OCI-LY1 (cell line): ENCODE measurements around the gene F13B.

ENCODE experiments used
- H2AFZ ChIP-seq: fragments of 200-600 bp; sonication (generic), shearing (Covaris generic); 2 replicates; pipeline ENCODE4 v1.6.0; 2014; ENCODE audit warnings: antibody characterized with exemption, mild to moderate bottlenecking, low read length
- H3F3A ChIP-seq: fragments of 200-600 bp; sonication (generic), shearing (Covaris generic); 2 replicates; pipeline ENCODE4 v1.6.0; 2014; ENCODE audit warnings: mild to moderate bottlenecking, antibody characterized with exemption, low read length, moderate library complexity; ENCODE audit not compliant: insufficient read depth
- H3K27ac ChIP-seq: fragments of 200-600 bp; sonication (generic); 2 replicates; pipeline ENCODE4 v1.5.1; 2014; ENCODE audit warnings: low read length, mixed run types, mild to moderate bottlenecking, low read depth; ENCODE audit not compliant: poor library complexity, severe bottlenecking
- H3K27me3 ChIP-seq: fragments of 200-600 bp; sonication (generic); 2 replicates; pipeline ENCODE4 v1.6.0; 2014; ENCODE audit warnings: antibody characterized with exemption, mild to moderate bottlenecking, low read length, moderate library complexity; ENCODE audit not compliant: insufficient read depth
- H3K36me3 ChIP-seq: fragments of 200-600 bp; sonication (generic); 2 replicates; pipeline ENCODE4 v1.6.1; 2014; ENCODE audit warnings: mild to moderate bottlenecking, antibody characterized with exemption, low read length, moderate library complexity, mixed read lengths; ENCODE audit not compliant: insufficient read depth
- H3K4me1 ChIP-seq: fragments of 200-600 bp; sonication (generic); 2 replicates; pipeline ENCODE4 v1.5.1; 2014; ENCODE audit warnings: mild to moderate bottlenecking, low read length, moderate library complexity; ENCODE audit not compliant: insufficient read depth, severe bottlenecking
- H3K4me2 ChIP-seq: fragments of 200-600 bp; sonication (generic), shearing (Covaris generic); 2 replicates; pipeline ENCODE4 v1.6.1; 2014; ENCODE audit warnings: low read length
- H3K4me3 ChIP-seq: fragments of 200-600 bp; sonication (generic); 2 replicates; pipeline ENCODE4 v1.5.1; 2014; ENCODE audit warnings: low read length, low read depth, mild to moderate bottlenecking, mixed read lengths; ENCODE audit not compliant: poor library complexity, severe bottlenecking
- H3K79me2 ChIP-seq: fragments of 200-600 bp; shearing (Covaris generic); 2 replicates; pipeline ENCODE4 v1.6.1; 2016; ENCODE audit warnings: mixed run types, low read length, mixed read lengths; ENCODE audit not compliant: insufficient read depth
- H3K9ac ChIP-seq: fragments of 200-600 bp; sonication (generic), shearing (Covaris generic); 2 replicates; pipeline ENCODE4 v1.6.1; 2014; ENCODE audit warnings: mild to moderate bottlenecking, low read length, mixed read lengths
- H3K9me2 ChIP-seq: fragments of 200-600 bp; sonication (generic), shearing (Covaris generic); 2 replicates; pipeline ENCODE4 v1.6.1; 2014; ENCODE audit warnings: low read depth, mild to moderate bottlenecking, low read length, mixed read lengths
- H3K9me3 ChIP-seq: fragments of 200-600 bp; shearing (Covaris generic); 2 replicates; pipeline ENCODE4 v1.6.1; 2014; ENCODE audit warnings: low read length, mixed read lengths
- H4K20me1 ChIP-seq: fragments of 200-600 bp; sonication (generic), shearing (Covaris generic); 2 replicates; pipeline ENCODE4 v1.6.0; 2016; ENCODE audit warnings: mild to moderate bottlenecking, low read length; ENCODE audit not compliant: insufficient read depth
- CTCF ChIP-seq: fragments of 200-600 bp; sonication (generic), shearing (Covaris generic); IDR thresholded peaks from 2 replicates; pipeline ENCODE4 v1.5.1; 2017; ENCODE audit warnings: mild to moderate bottlenecking, antibody characterized with exemption, low read length, moderate library complexity, mixed read lengths
- EZH2 ChIP-seq: fragments of 200-600 bp; sonication (generic), shearing (Covaris generic); IDR thresholded peaks from 2 replicates; pipeline ENCODE4 v1.8.0; 2017; ENCODE audit warnings: borderline replicate concordance, mixed run types, mild to moderate bottlenecking, antibody characterized with exemption, low read length, moderate library complexity, mixed read lengths

The F13B gene

GRCh38 chr1:197092491-197093023 is 25.5 kb upstream of the F13B start:
- H3K4me2 ChIP-seq: no peak overlapping the region
- no peak overlapping the region for H2AFZ ChIP-seq
- no peak overlapping the region for H3K9ac ChIP-seq
- no peaks in the 10 kb centered on the region for H3F3A ChIP-seq
- no peaks in the 10 kb centered on the region for H4K20me1 ChIP-seq
- no peak overlapping the region for H3K4me3 ChIP-seq
- H3K27ac ChIP-seq: no peak overlapping the region
- H3K27me3 ChIP-seq: no peaks in the 10 kb centered on the region
- H3K79me2 ChIP-seq: no peaks in the 10 kb centered on the region
- H3K36me3 ChIP-seq: peaks cover 73% of the 10 kb centered on the region
- TF ChIP-seq EZH2 (no peak), CTCF (no peak)
- H3K9me2 ChIP-seq: no peaks in the 10 kb centered on the region
- no peaks in the 10 kb centered on the region for H3K4me1 ChIP-seq
- H3K9me3 ChIP-seq: no peaks in the 10 kb centered on the region

- Histone ChIP-seq H3K4me2 (no peak overlapping the region), H3K9me2 (no peaks in the 10 kb centered on the region), H2AFZ (no peak overlapping the region), H4K20me1 (no peaks in the 10 kb centered on the region), H3K9ac (no peak overlapping the region), H3K4me3 (no peak overlapping the region), H3K4me1 (no peaks in the 10 kb centered on the region), H3K36me3 (peaks cover 69% of the 10 kb centered on the region), H3K27ac (no peak overlapping the region), H3K79me2 (no peaks in the 10 kb centered on the region), H3F3A (no peaks in the 10 kb centered on the region), H3K9me3 (peaks cover 8% of the 10 kb centered on the region; the same call in 1 of the 2 replicates), H3K27me3 (no peaks in the 10 kb centered on the region)
- no peak for TF ChIP-seq EZH2
- TF ChIP-seq CTCF: no peak
These were observed 16.4 kb upstream of the F13B start for GRCh38 chr1:197083474-197083873.

- Histone ChIP-seq H4K20me1 (no peaks in the 10 kb centered on the region), H3K9me3 (peaks cover 8% of the 10 kb centered on the region; the same call in 1 of the 2 replicates), H3K79me2 (no peaks in the 10 kb centered on the region), H3K27ac (no peak overlapping the region), H3K27me3 (no peaks in the 10 kb centered on the region), H3K9ac (no peak overlapping the region), H3K4me1 (no peaks in the 10 kb centered on the region), H3K36me3 (peaks cover 46% of the 10 kb centered on the region), H3K9me2 (no peaks in the 10 kb centered on the region), H3K4me3 (no peak overlapping the region), H3K4me2 (no peak overlapping the region), H2AFZ (no peak overlapping the region), H3F3A (no peaks in the 10 kb centered on the region)
- TF ChIP-seq EZH2 (no peak), CTCF (no peak)
These were observed 14.2 kb upstream of the F13B start for GRCh38 chr1:197081117-197081753.
